B cell (primary cell): ENCODE data around the gene FOXM1. TPM values are rescaled to one million over a fixed set of nuclear protein-coding genes. Genes with fewer than 3 reads are reported as not detected.

Source experiments
- ATAC-seq: fragments of 200-7000 bp; cut with Tn5 transposase; one replicate; pipeline ENCODE4 v1.10.0; 2021; ENCODE audit warnings: low read depth, mild to moderate bottlenecking, moderate number of reproducible peaks, moderate library complexity
- CTCF ChIA-PET: fragments of 350-600 bp; sonication (Branson Sonifier 250); formaldehyde crosslinking; loops from one replicate; lab custom pipeline; 2021; ENCODE audit warnings: antibody characterized with exemption, inconsistent platforms; lab: Charles Lee
- POLR2A ChIA-PET: fragments of 350-600 bp; sonication (Branson Sonifier 250); formaldehyde crosslinking; loops from one replicate; lab custom pipeline; 2021; ENCODE audit warnings: antibody characterized with exemption; lab: Charles Lee
- DNase-seq: peaks from one replicate; pipeline ENCODE4 v3.0.0; 2013
- H2AFZ ChIP-seq: 2 replicates; pipeline ENCODE4 v1.6.1; 2012; ENCODE audit warnings: mild to moderate bottlenecking, low read depth, low read length; ENCODE audit not compliant: insufficient read depth, poor library complexity, severe bottlenecking
- H3K27ac ChIP-seq, 2 donors: 1 replicate in 1 of 2; 2 replicates in 1 of 2; pipeline ENCODE4 v1.5.1; 2012 to 2013; ENCODE audit warnings: low read length in 2 of 2, mild to moderate bottlenecking in 2 of 2, moderate library complexity in 1 of 2
- H3K27me3 ChIP-seq, 4 experiments: fragments of 200-600 bp in 1 of 4; sonication (generic) in 1 of 4; replicated peaks in 1 of 4; 1 replicate in 2 of 4; 2 replicates in 2 of 4; pipeline versions ENCODE4 v1.6.1 to v1.7.0; 2013 to 2016; ENCODE audit warnings: low read length in 3 of 4, mild to moderate bottlenecking in 2 of 4, mixed read lengths in 1 of 4, moderate library complexity in 1 of 4; ENCODE audit not compliant: insufficient read depth in 4 of 4, control insufficient read depth in 3 of 4; ENCODE audit errors: control extremely low read depth in 1 of 4
- H3K36me3 ChIP-seq, 2 experiments: replicated peaks in 1 of 2; 1 replicate in 1 of 2; 2 replicates in 1 of 2; pipeline versions ENCODE4 v1.6.1 to v1.7.1; 2013; ENCODE audit warnings: low read length in 1 of 2; ENCODE audit not compliant: insufficient read depth in 2 of 2, control insufficient read depth in 1 of 2; ENCODE audit errors: control extremely low read depth in 1 of 2, extremely low read depth in 1 of 2
- H3K4me1 ChIP-seq, 2 donors: fragments of 200-600 bp in 1 of 2; sonication (generic) in 1 of 2; 1 replicate in 1 of 2; 2 replicates in 1 of 2; pipeline versions ENCODE4 v1.5.1 to v1.6.1; 2013 to 2017; ENCODE audit warnings: low read length in 2 of 2; ENCODE audit not compliant: control insufficient read depth in 2 of 2, insufficient read depth in 2 of 2
- H3K4me2 ChIP-seq: replicated peaks from 2 replicates; pipeline ENCODE3; 2012; ENCODE audit warnings: mild to moderate bottlenecking, low read depth, low read length; ENCODE audit not compliant: poor library complexity, severe bottlenecking
- H3K4me3 ChIP-seq, 5 experiments: fragments of 200-600 bp in 1 of 5; sonication (generic) in 1 of 5; 1 replicate in 3 of 5; 2 replicates in 2 of 5; pipeline versions ENCODE4 v1.5.1 to v1.7.0; 2011 to 2016; ENCODE audit warnings: low read length in 4 of 5, mild to moderate bottlenecking in 4 of 5, low read depth in 2 of 5, control low read depth in 1 of 5, moderate library complexity in 1 of 5; ENCODE audit not compliant: insufficient read depth in 1 of 5; ENCODE audit errors: control extremely low read depth in 1 of 5, extremely low read depth in 1 of 5
- H3K79me2 ChIP-seq: fragments of 200-600 bp; sonication (generic); one replicate; pipeline ENCODE4 v1.6.0; 2016; ENCODE audit warnings: low read length; ENCODE audit not compliant: control insufficient read depth, insufficient read depth
- H3K9ac ChIP-seq: fragments of 200-600 bp; sonication (generic); 2 replicates; pipeline ENCODE4 v1.6.1; 2017; ENCODE audit warnings: mild to moderate bottlenecking, low read length, moderate library complexity
- H3K9me3 ChIP-seq, 3 donors: one replicate each; pipeline versions ENCODE4 v1.6.1 to v1.7.1; 2013; ENCODE audit warnings: low read length in 2 of 3; ENCODE audit not compliant: control insufficient read depth in 2 of 3, insufficient read depth in 1 of 3; ENCODE audit errors: control extremely low read depth in 1 of 3
- H4K20me1 ChIP-seq: 2 replicates; pipeline ENCODE4 v1.6.0; 2012; ENCODE audit warnings: mild to moderate bottlenecking, low read length; ENCODE audit not compliant: insufficient read depth, control insufficient read depth, poor library complexity, severe bottlenecking
- H3K27ac Mint-ChIP-seq: one replicate; pipeline ENCODE4 v1.8.0; 2021; ENCODE audit warnings: mixed read lengths
- H3K27me3 Mint-ChIP-seq: one replicate; pipeline ENCODE4 v1.8.0; 2021; ENCODE audit warnings: mixed read lengths
- H3K4me1 Mint-ChIP-seq: one replicate; pipeline ENCODE4 v1.8.0; 2021; ENCODE audit warnings: mixed read lengths
- H3K4me3 Mint-ChIP-seq: one replicate; pipeline ENCODE4 v1.8.0; 2021; ENCODE audit warnings: mixed read lengths
- H3K9me3 Mint-ChIP-seq: one replicate; pipeline ENCODE4 v1.8.0; 2022; ENCODE audit warnings: mixed read lengths; ENCODE audit not compliant: insufficient read depth
- EZH2 ChIP-seq: IDR thresholded peaks from 2 replicates; pipeline ENCODE4 v1.6.1; 2012; ENCODE audit warnings: borderline replicate concordance, low read depth, mild to moderate bottlenecking, moderate library complexity, low read length; ENCODE audit not compliant: insufficient read depth, poor library complexity, severe bottlenecking
- WGBS: methylation state at CpG from one replicate; pipeline ENCODE4 v1.1.5; 2013; ENCODE audit warnings: missing lambda C conversion rate; ENCODE audit not compliant: insufficient coverage; 5-methylcytosine and 5-hydroxymethylcytosine counted together
- intact Hi-C: fragments of 100-400 bp; cut with micrococcal nuclease; formaldehyde crosslinking; loops from one replicate; pipeline ENCODE4 v1.10.0; 2022
- polyA plus RNA-seq: library from polyadenylated mRNA; depleted of rRNA; stranded (reverse); fragments of >200 nt; gene quantifications from 2 replicates; pipeline ENCODE4 v1.2.3, GENCODE V29; 2012
- total RNA-seq, 2 donors: library from RNA; stranded (reverse); fragments of 120-200 nt in 1 of 2; gene quantifications; 1 replicate in 1 of 2; 2 replicates in 1 of 2; pipeline versions ENCODE4 v1.2.3 to v1.2.4, GENCODE V29; 2013 to 2022
- TF ChIP-seq, protein P1 (sequence below): fragments of 200-600 bp; IDR thresholded peaks from one replicate; pipeline ENCODE4 v1.8.0; 2022; ENCODE audit warnings: antibody characterized with exemption, mild to moderate bottlenecking

Gene FOXM1
- total and polyA plus RNA-seq, 2 donors (not counting 1 experiment from before 2014, with no cell fraction given) = 0.67 to 0.84 TPM

DNA sequence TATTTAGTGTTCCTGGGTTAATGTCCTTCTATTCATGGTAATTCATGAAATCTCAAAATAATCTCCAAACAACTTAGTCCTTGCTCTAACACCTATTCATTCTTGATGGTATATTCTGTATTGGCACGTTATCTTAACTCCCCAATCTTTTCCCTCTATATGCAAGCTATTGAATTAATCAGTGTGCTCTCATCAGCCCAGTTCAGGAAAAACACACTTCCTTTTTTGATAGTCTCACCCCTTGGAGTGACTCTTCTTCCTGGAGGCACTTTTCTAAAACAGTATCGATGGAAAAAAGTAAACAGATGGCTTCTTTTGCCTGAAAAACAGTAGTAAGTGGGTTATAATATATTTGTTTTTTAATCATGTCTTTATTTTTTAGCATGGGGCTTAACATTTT lies 42.3 kb upstream of the FOXM1 start:
- no peak overlapping the region for H3K9ac ChIP-seq
- Mint-ChIP-seq H3K9me3 (no peaks in the 10 kb centered on the region), H3K4me3 (no peak overlapping the region), H3K27me3 (no peaks in the 10 kb centered on the region), H3K4me1 (peaks cover 2% of the 10 kb centered on the region), H3K27ac (no peak overlapping the region)
- peaks cover 2 to 12% of the 10 kb centered on the region in 2 experiments for H3K36me3 ChIP-seq
- DNase-seq (no peak), ATAC-seq (no peak)
- TF ChIP-seq, protein P1, sequence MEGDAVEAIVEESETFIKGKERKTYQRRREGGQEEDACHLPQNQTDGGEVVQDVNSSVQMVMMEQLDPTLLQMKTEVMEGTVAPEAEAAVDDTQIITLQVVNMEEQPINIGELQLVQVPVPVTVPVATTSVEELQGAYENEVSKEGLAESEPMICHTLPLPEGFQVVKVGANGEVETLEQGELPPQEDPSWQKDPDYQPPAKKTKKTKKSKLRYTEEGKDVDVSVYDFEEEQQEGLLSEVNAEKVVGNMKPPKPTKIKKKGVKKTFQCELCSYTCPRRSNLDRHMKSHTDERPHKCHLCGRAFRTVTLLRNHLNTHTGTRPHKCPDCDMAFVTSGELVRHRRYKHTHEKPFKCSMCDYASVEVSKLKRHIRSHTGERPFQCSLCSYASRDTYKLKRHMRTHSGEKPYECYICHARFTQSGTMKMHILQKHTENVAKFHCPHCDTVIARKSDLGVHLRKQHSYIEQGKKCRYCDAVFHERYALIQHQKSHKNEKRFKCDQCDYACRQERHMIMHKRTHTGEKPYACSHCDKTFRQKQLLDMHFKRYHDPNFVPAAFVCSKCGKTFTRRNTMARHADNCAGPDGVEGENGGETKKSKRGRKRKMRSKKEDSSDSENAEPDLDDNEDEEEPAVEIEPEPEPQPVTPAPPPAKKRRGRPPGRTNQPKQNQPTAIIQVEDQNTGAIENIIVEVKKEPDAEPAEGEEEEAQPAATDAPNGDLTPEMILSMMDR = no peak
- no peak for TF ChIP-seq EZH2
- WGBS = no CpG with 5 or more reads among the region's 2 CpGs
- no peak overlapping the region for H3K4me3 ChIP-seq
- no peaks in the 10 kb centered on the region for H3K79me2 ChIP-seq
- intact Hi-C loops = no loop called here
- H3K27ac ChIP-seq = no peak overlapping the region
- ChIA-PET CTCF (no interaction called here), POLR2A (no interaction called here)
- no peak overlapping the region for H3K4me2 ChIP-seq
- no peaks in the 10 kb centered on the region for H4K20me1 ChIP-seq
- no peaks in the 10 kb centered on the region for H3K9me3 ChIP-seq
- H3K4me1 ChIP-seq = no peaks in the 10 kb centered on the region
- no peak overlapping the region for H2AFZ ChIP-seq
- no peaks in the 10 kb centered on the region for H3K27me3 ChIP-seq

DNA sequence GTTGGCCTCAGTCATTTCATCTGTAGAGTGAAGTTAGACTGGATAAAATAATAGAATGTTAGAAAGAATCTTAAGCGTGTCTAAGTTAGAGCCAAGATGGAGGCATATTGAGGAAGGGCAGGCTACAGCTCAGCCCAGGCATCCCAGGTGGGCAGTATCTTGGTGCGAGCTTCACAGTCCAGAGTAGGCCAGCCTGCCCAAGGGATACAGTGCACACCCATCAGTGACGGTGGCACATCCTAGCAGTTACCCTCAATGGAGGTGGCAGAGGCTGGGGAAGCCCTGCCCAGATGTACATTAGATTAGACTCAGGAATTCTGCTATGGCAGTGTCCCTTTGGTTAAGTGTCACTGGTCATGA lies 35.2 kb upstream of the FOXM1 start:
- Mint-ChIP-seq H3K4me1 (no peaks in the 10 kb centered on the region), H3K9me3 (no peaks in the 10 kb centered on the region), H3K27me3 (no peaks in the 10 kb centered on the region), H3K27ac (no peak overlapping the region), H3K4me3 (no peak overlapping the region)
- Histone ChIP-seq H3K79me2 (no peaks in the 10 kb centered on the region), H3K27ac (no peak overlapping the region), H3K4me2 (no peak overlapping the region), H3K4me3 (no peak overlapping the region), H3K4me1 (no peaks in the 10 kb centered on the region), H3K27me3 (no peaks in the 10 kb centered on the region), H3K9me3 (no peaks in the 10 kb centered on the region), H3K36me3 (peaks cover 0 to 2% of the 10 kb centered on the region in 2 experiments), H4K20me1 (no peaks in the 10 kb centered on the region), H2AFZ (no peak overlapping the region), H3K9ac (no peak overlapping the region)
- TF ChIP-seq EZH2 = no peak
- TF ChIP-seq, protein P1 = no peak
- WGBS = 97% methylated on average over 3 of the region's 3 CpGs
- intact Hi-C loops = no loop called here
- DNase-seq (no peak), ATAC-seq (no peak)
- ChIA-PET CTCF (interaction anchor here (0.7 kb wide), 1 partner anchor 58 kb away, joined by 3 read pairs; no protein-coding TSS in a partner anchor), POLR2A (no interaction called here)
